Left ventricle myocardium inferior (tissue), 1 donor: ENCODE results near the gene ULBP2. TPM values are rescaled to one million over a fixed set of nuclear protein-coding genes. Genes with fewer than 3 reads are reported as not detected.
"Not testable (repeated sequence)": the region's sequence is repeated elsewhere in the genome, so short reads cannot be mapped to it uniquely, and the experiment has no call there.

Source experiments
- DNase-seq: peaks from one replicate; pipeline ENCODE4 v3.0.0-alpha.2; 2020
- H3K27ac ChIP-seq: fragments of 200-600 bp; replicated peaks from 2 replicates; pipeline ENCODE4 v1.8.0; 2021
- H3K27me3 ChIP-seq: fragments of 200-600 bp; 2 replicates; pipeline ENCODE4 v1.8.0; 2021; ENCODE audit warnings: low read depth
- H3K36me3 ChIP-seq: fragments of 200-600 bp; 2 replicates; pipeline ENCODE4 v1.8.0; 2021
- H3K4me1 ChIP-seq: fragments of 200-600 bp; 2 replicates; pipeline ENCODE4 v1.8.0; 2021
- H3K4me3 ChIP-seq: fragments of 200-600 bp; 2 replicates; pipeline ENCODE4 v1.8.0; 2021; ENCODE audit warnings: mild to moderate bottlenecking, moderate library complexity
- H3K9me3 ChIP-seq: fragments of 200-600 bp; replicated peaks from 2 replicates; pipeline ENCODE4 v1.8.0; 2021
- CTCF ChIP-seq: fragments of 200-600 bp; IDR thresholded peaks from 2 replicates; pipeline ENCODE4 v1.8.0; 2021; ENCODE audit warnings: antibody characterized with exemption, mild to moderate bottlenecking, borderline replicate concordance
- intact Hi-C: fragments of 100-400 bp; cut with micrococcal nuclease; formaldehyde crosslinking; loops from one replicate; pipeline ENCODE4 v1.11.0; 2022
- total RNA-seq: library from RNA; stranded (reverse); fragmentation: NEBNext Ultra II Directional; extraction: Animal tissue kit (Norgen Biotek cat#: 25700); gene quantifications from one replicate; pipeline ENCODE4 v1.2.1, GENCODE V29; 2021
- donor health status: DM: no; HTN: yes; CAD: no; lungs with severe emphysema.

ULBP2 gene
- total RNA-seq, 1 donor from 2014 or later: 0.93 TPM

DNA sequence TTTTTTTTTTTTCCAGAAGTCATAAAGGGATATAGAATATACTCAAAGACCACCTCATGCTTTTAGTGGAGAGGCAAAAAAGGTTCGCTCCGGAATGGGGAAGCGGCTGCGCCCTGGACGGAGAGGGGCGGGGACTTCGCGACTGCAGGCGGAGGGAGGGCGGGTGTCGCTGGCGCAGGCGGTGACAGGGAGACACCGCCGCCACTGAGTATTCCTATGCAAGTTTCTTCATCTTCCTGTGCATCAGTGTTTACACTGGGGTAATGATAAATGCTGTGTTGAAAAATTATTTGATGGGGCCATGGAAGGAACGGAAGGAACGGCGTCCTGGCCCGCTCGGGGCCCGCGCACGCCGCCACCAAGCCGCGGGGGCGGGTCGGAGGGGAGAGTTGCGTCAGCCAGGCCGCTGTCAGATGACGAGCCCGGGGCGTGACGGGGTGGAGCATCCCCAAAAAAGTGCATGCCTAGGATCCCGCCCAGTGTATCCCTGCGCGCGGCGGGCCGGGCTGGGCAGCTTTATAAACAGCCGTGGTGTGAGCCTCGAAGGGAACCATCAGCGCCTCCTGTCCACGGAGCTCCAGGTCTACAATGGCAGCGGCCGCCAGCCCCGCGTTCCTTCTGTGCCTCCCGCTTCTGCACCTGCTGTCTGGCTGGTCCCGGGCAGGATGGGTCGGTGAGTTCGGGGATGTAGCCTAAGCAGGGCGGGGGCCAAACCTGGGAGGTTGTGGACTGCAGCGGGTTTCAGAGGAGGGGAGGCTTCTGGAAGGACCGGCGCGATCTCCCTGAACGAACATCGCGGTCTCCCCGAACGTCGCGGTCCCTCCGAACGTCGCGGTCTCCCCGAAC is 21.9 kb downstream of the ULBP2 start, which contains the start of gene ULBP1:
ULBP1 (plus strand) TSS at position 482 of the 846 bp plus-strand sequence; CDS start at position 589, 107 bp downstream.
- peak; percentile 90 for DNase-seq
- H3K27me3 ChIP-seq: peaks cover 98% of the 10 kb centered on the region
- no peak for TF ChIP-seq CTCF
- no peaks in the 10 kb centered on the region for H3K9me3 ChIP-seq
- peak within 1 kb of the TSS; percentile 16 for H3K27ac ChIP-seq
- H3K4me1 ChIP-seq: peaks cover 28% of the 10 kb centered on the region
- peak within 1 kb of the TSS; percentile 69 for H3K4me3 ChIP-seq
- H3K36me3 ChIP-seq: no peaks in the 10 kb centered on the region
- intact Hi-C loops: no loop called here

- no peaks in the 10 kb centered on the region for H3K9me3 ChIP-seq
- DNase-seq: no peak
- no peak for TF ChIP-seq CTCF
- peaks cover 28% of the 10 kb centered on the region for H3K4me1 ChIP-seq
- H3K27me3 ChIP-seq: peaks cover 98% of the 10 kb centered on the region
- no peaks in the 10 kb centered on the region for H3K36me3 ChIP-seq
- no peak overlapping the region for H3K27ac ChIP-seq
- H3K4me3 ChIP-seq: peak overlapping the region; percentile 69
- intact Hi-C loops: no loop called here
Observed at GRCh38 chr6:149964308-149965193, 22.7 kb downstream of the ULBP2 start.

GRCh38 chr6:149965194-149966020 is 23.6 kb downstream of the ULBP2 start:
- Histone ChIP-seq H3K9me3 (no peaks in the 10 kb centered on the region), H3K27ac (no peak overlapping the region), H3K4me1 (peaks cover 28% of the 10 kb centered on the region), H3K27me3 (peaks cover 98% of the 10 kb centered on the region), H3K4me3 (peak overlapping the region; percentile 69), H3K36me3 (no peaks in the 10 kb centered on the region)
- DNase-seq: no peak
- TF ChIP-seq CTCF: no peak
- intact Hi-C loops: no loop called here

GRCh38 chr6:149966319-149966718 is 24.5 kb downstream of the ULBP2 start:
- H3K27ac ChIP-seq, H3K9me3 ChIP-seq, intact Hi-C loops, H3K36me3 ChIP-seq, H3K4me3 ChIP-seq, DNase-seq: not testable (repeated sequence)
- Histone ChIP-seq H3K4me1 (peaks cover 28% of the 10 kb centered on the region), H3K27me3 (peaks cover 97% of the 10 kb centered on the region)

DNA sequence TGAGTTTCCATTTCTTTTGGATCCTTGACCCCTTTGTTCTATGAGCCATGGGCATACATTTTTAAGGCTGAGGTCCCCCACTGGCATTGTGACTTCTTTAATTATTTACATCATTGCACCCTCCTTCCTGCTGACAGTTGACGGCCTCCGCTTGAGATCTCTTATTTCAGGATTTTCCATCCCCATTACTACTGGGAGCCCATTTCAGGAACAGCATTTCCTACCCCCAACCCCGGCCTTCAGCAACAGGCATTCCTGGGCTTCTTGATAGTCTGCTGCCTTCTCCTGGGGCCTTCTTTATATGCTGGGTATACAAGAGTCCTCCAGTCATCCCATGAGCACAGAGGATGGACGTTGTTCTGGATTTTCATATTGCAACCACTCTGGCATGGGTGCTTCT is 25.8 kb downstream of the ULBP2 start:
- TF ChIP-seq CTCF: no peak
- Histone ChIP-seq H3K4me3 (no peak overlapping the region), H3K36me3 (no peaks in the 10 kb centered on the region), H3K27ac (no peak overlapping the region), H3K27me3 (peaks cover 96% of the 10 kb centered on the region), H3K9me3 (no peaks in the 10 kb centered on the region), H3K4me1 (peaks cover 28% of the 10 kb centered on the region)
- no peak for DNase-seq
- intact Hi-C loops: no loop called here

DNA sequence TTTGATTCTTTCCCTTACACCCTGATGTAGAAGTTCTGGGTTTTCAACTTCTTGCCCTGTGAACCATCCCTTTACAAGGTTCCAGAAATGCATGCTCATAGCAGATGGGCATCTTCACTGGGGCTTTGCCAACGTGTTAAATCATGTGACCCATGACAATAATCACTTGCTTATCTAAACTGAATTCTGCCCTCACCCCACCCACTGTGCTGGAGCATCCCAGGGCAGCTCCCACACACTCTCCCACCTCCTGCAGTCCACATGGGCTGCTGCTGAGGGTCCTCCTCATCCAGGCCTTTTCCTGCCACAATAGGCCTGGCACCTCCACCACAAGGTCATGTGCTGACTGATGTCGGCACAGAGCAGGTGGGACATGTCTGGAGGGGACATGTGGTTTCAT is 26.2 kb downstream of the ULBP2 start:
- peaks cover 96% of the 10 kb centered on the region for H3K27me3 ChIP-seq
- DNase-seq, H3K4me3 ChIP-seq, H3K27ac ChIP-seq, intact Hi-C loops, H3K36me3 ChIP-seq, H3K9me3 ChIP-seq: not testable (repeated sequence)
- peaks cover 26% of the 10 kb centered on the region for H3K4me1 ChIP-seq

GRCh38 chr6:149968909-149969308 is 27.1 kb downstream of the ULBP2 start:
- H3K36me3 ChIP-seq, H3K4me3 ChIP-seq, DNase-seq, H3K27ac ChIP-seq, H3K9me3 ChIP-seq, intact Hi-C loops: not testable (repeated sequence)
- Histone ChIP-seq H3K27me3 (peaks cover 96% of the 10 kb centered on the region), H3K4me1 (peaks cover 17% of the 10 kb centered on the region)
